Measurements from ENCODE around the gene ANGEL2. TPM values are rescaled to one million over a fixed set of nuclear protein-coding genes. Genes with fewer than 3 reads are reported as not detected.

Gene ANGEL2
- total and polyA plus RNA-seq, 2 experiments from 2014 or later = 11.8 to 34.8 TPM

- Histone ChIP-seq H3K27ac (no peak overlapping the region), H4K20me1 (ENCODE audit: insufficient read depth, poor library complexity, severe bottlenecking) (no peaks in the 10 kb centered on the region), H3K4me1 (ENCODE audit: insufficient read depth) (no peaks in the 10 kb centered on the region), H3K4me2 (no peak overlapping the region), H3K9me2 (replicated peaks; ENCODE audit: insufficient read depth) (no peaks in the 10 kb centered on the region), H3K27me3 (no peaks in the 10 kb centered on the region), H2AFZ (no peak overlapping the region), H3K36me3 (replicated peaks; ENCODE audit: insufficient read depth, low read depth) (no peaks in the 10 kb centered on the region), H3K9me3 (ENCODE audit: low read depth) (no peaks in the 10 kb centered on the region), H3K4me3 (no peak overlapping the region), H3K79me2 (no peaks in the 10 kb centered on the region)
- WGBS (ENCODE audit: low lambda C conversion rate, missing lambda C conversion rate) = 80% methylated on average over 10 of the region's 10 CpGs
- DNase-seq (ENCODE audit: low spot score) = no peak
- TF ChIP-seq EZH2phosphoT487 (IDR thresholded peaks at IDR 0.05; ENCODE audit: low read depth, severe bottlenecking, unreplicated experiment) (no peak), EZH2 (IDR thresholded peaks at IDR 0.05; ENCODE audit: borderline replicate concordance) (no peak), CTCF (IDR thresholded peaks at IDR 0.05; ENCODE audit: poor library complexity) (no peak)
These were observed 57.5 kb downstream of the ANGEL2 start for GRCh38 chr1:212958175-212958574.

GRCh38 chr1:212957546-212957945 is 58.1 kb downstream of the ANGEL2 start:
- Histone ChIP-seq H4K20me1 (ENCODE audit: insufficient read depth, poor library complexity, severe bottlenecking) (no peaks in the 10 kb centered on the region), H3K4me1 (ENCODE audit: insufficient read depth) (no peaks in the 10 kb centered on the region), H3K4me2 (no peak overlapping the region), H3K9me3 (ENCODE audit: low read depth) (no peaks in the 10 kb centered on the region), H3K27ac (no peak overlapping the region), H3K36me3 (replicated peaks; ENCODE audit: insufficient read depth, low read depth) (no peaks in the 10 kb centered on the region), H2AFZ (no peak overlapping the region), H3K9me2 (replicated peaks; ENCODE audit: insufficient read depth) (no peaks in the 10 kb centered on the region), H3K79me2 (no peaks in the 10 kb centered on the region), H3K27me3 (no peaks in the 10 kb centered on the region), H3K4me3 (no peak overlapping the region)
- no peak for TF ChIP-seq EZH2phosphoT487 (IDR thresholded peaks at IDR 0.05; ENCODE audit: low read depth, severe bottlenecking, unreplicated experiment)
- no peak for TF ChIP-seq CTCF (IDR thresholded peaks at IDR 0.05; ENCODE audit: poor library complexity)
- no peak for TF ChIP-seq EZH2 (IDR thresholded peaks at IDR 0.05; ENCODE audit: borderline replicate concordance)
- WGBS (ENCODE audit: low lambda C conversion rate, missing lambda C conversion rate) = 92% methylated on average over 6 of the region's 6 CpGs
- DNase-seq (ENCODE audit: low spot score) = no peak

GRCh38 chr1:212955961-212956620 is 59.6 kb downstream of the ANGEL2 start:
- no peaks in the 10 kb centered on the region for H3K79me2 ChIP-seq
- 88% methylated on average over 8 of the region's 8 CpGs for WGBS (ENCODE audit: low lambda C conversion rate, missing lambda C conversion rate)

More at GRCh38 chr1:212955961-212956620, 59.6 kb downstream of the ANGEL2 start:
- DNase-seq (ENCODE audit: low spot score) = no peak
- H3K9me3 ChIP-seq (ENCODE audit: low read depth) = no peaks in the 10 kb centered on the region
- no peaks in the 10 kb centered on the region for H3K36me3 ChIP-seq (replicated peaks; ENCODE audit: insufficient read depth, low read depth)
- H3K4me2 ChIP-seq = no peak overlapping the region
- no peak overlapping the region for H2AFZ ChIP-seq
- TF ChIP-seq EZH2 (IDR thresholded peaks at IDR 0.05; ENCODE audit: borderline replicate concordance) = no peak
- no peak for TF ChIP-seq CTCF (IDR thresholded peaks at IDR 0.05; ENCODE audit: poor library complexity)
- no peak for TF ChIP-seq EZH2phosphoT487 (IDR thresholded peaks at IDR 0.05; ENCODE audit: low read depth, severe bottlenecking, unreplicated experiment)
- no peaks in the 10 kb centered on the region for H3K4me1 ChIP-seq (ENCODE audit: insufficient read depth)
- no peaks in the 10 kb centered on the region for H4K20me1 ChIP-seq (ENCODE audit: insufficient read depth, poor library complexity, severe bottlenecking)
- no peak overlapping the region for H3K27ac ChIP-seq
- no peak overlapping the region for H3K4me3 ChIP-seq
- peaks cover 10% of the 10 kb centered on the region for H3K27me3 ChIP-seq
- H3K9me2 ChIP-seq (replicated peaks; ENCODE audit: insufficient read depth) = no peaks in the 10 kb centered on the region
